Measurements from ENCODE around the gene EPB41L4A.

Gene EPB41L4A

GRCh38 chr5:112283034-112283582, 136.0 kb downstream of the EPB41L4A start:
- no peaks in the 10 kb centered on the region for H3K4me1 ChIP-seq (ENCODE audit: control insufficient read depth, insufficient read depth, low read length)
- no peak overlapping the region for H3K27ac ChIP-seq (ENCODE audit: extremely low read depth, low read depth, low read length)
- ChIA-PET CTCF (no interaction called here), POLR2A (no interaction called here)
- H3K4me3 ChIP-seq (ENCODE audit: low read depth, low read length): no peak overlapping the region
- no peaks in the 10 kb centered on the region for H3K36me3 ChIP-seq (ENCODE audit: control insufficient read depth in 2 of 2, insufficient read depth in 1 of 2, low read length in 2 of 2)
- TF ChIP-seq PRDM6 (tag by site-specific recombination; IDR thresholded peaks at IDR 0.05) (no peak), ZSCAN5A (tag by site-specific recombination; IDR thresholded peaks at IDR 0.05) (no peak), ZSCAN4 (tag by site-specific recombination; IDR thresholded peaks at IDR 0.05) (no peak), ZBTB49 (tag by site-specific recombination; IDR thresholded peaks at IDR 0.05; ENCODE audit: low read depth) (no peak), ZNF362 (tag by site-specific recombination; IDR thresholded peaks at IDR 0.05) (no peak), ZNF324 (tag by site-specific recombination; IDR thresholded peaks at IDR 0.05) (no peak), ZBTB17 (tag by site-specific recombination; IDR thresholded peaks at IDR 0.05) (no peak)
- no peaks in the 10 kb centered on the region for H3K9me3 ChIP-seq (ENCODE audit: control insufficient read depth, insufficient read depth, low read depth, low read length)

GRCh38 chr5:112279082-112279481, 140.0 kb downstream of the EPB41L4A start:
- POLR2A ChIA-PET: no interaction called here

More at GRCh38 chr5:112279082-112279481, 140.0 kb downstream of the EPB41L4A start:
- CTCF ChIA-PET: interaction anchor here (0.7 kb wide), 2 partner anchors 70 to 449 kb away, joined by 3 read pairs; no protein-coding TSS in a partner anchor
- no peaks in the 10 kb centered on the region for H3K4me1 ChIP-seq (ENCODE audit: control insufficient read depth, insufficient read depth, low read length)
- H3K27ac ChIP-seq (ENCODE audit: extremely low read depth, low read depth, low read length): no peak overlapping the region
- H3K9me3 ChIP-seq (ENCODE audit: control insufficient read depth, insufficient read depth, low read depth, low read length): no peaks in the 10 kb centered on the region
- TF ChIP-seq INSM2 (tag by site-specific recombination; IDR thresholded peaks at IDR 0.05) (no peak), ZNF791 (tag by site-specific recombination; IDR thresholded peaks at IDR 0.05) (no peak), ZNF248 (tag by site-specific recombination; IDR thresholded peaks at IDR 0.05) (no peak), GLI4 (tag by site-specific recombination; IDR thresholded peaks at IDR 0.05) (no peak), REST (tag by site-specific recombination; IDR thresholded peaks at IDR 0.05) (no peak), ZNF138 (tag by site-specific recombination; IDR thresholded peaks at IDR 0.05; ENCODE audit: borderline replicate concordance) (no peak), ZNF792 (tag by site-specific recombination; IDR thresholded peaks at IDR 0.05) (no peak), OSR2 (tag by site-specific recombination; IDR thresholded peaks at IDR 0.05) (no peak), ZNF280D (tag by site-specific recombination; IDR thresholded peaks at IDR 0.05) (no peak), ZNF629 (tag by site-specific recombination; IDR thresholded peaks at IDR 0.05) (no peak), YY1 (tag by site-specific recombination; IDR thresholded peaks at IDR 0.05) (no peak)
- H3K36me3 ChIP-seq (ENCODE audit: control insufficient read depth in 2 of 2, insufficient read depth in 1 of 2, low read length in 2 of 2): no peaks in the 10 kb centered on the region
- no peak overlapping the region for H3K4me3 ChIP-seq (ENCODE audit: low read depth, low read length)

Data from HEK293 (cell line).